Stimulated activated naive CD4-positive, alpha-beta T cell treated with Interleukin-2 at 50 U/mL for 16 hours (primary cell): ENCODE data around the gene SPEM2.

Source experiments
- DNase-seq: peaks from one replicate; lab custom pipeline; 2025; lab: John Stamatoyannopoulos, UW

Gene SPEM2

GRCh38 chr17:7403977-7404736 is 21.3 kb upstream of the SPEM2 start, which contains the start of gene TMEM256:
TMEM256 (minus strand) TSS chr17:7404097; CDS start chr17:7404084, 13 bp downstream.
- peak; percentile 98 for DNase-seq

GRCh38 chr17:7404737-7405349 is 20.6 kb upstream of the SPEM2 start:
- DNase-seq: peak; percentile 69

GRCh38 chr17:7405350-7406234 is 19.8 kb upstream of the SPEM2 start:
- no peak for DNase-seq

- no peak for DNase-seq
Observed at GRCh38 chr17:7406235-7406825, 19.1 kb upstream of the SPEM2 start.

- no peak for DNase-seq
Observed at GRCh38 chr17:7407082-7407481, 18.3 kb upstream of the SPEM2 start.

GRCh38 chr17:7407485-7408251 is 17.7 kb upstream of the SPEM2 start, which contains the start of gene NLGN2:
NLGN2 (plus strand) TSS chr17:7407845; CDS start chr17:7408256, 411 bp downstream.
- DNase-seq: no peak

GRCh38 chr17:7408252-7408727 is 17.1 kb upstream of the SPEM2 start:
- peak; percentile 22 for DNase-seq

- no peak for DNase-seq
Observed at GRCh38 chr17:7408863-7409262, 16.6 kb upstream of the SPEM2 start.

GRCh38 chr17:7409716-7410115 is 15.7 kb upstream of the SPEM2 start:
- no peak for DNase-seq

GRCh38 chr17:7410634-7411426 is 14.6 kb upstream of the SPEM2 start:
- no peak for DNase-seq

GRCh38 chr17:7411427-7411750 is 14.0 kb upstream of the SPEM2 start:
- DNase-seq: no peak

- no peak for DNase-seq
Observed at GRCh38 chr17:7413346-7413985, 11.9 kb upstream of the SPEM2 start.

GRCh38 chr17:7414837-7415236 is 10.6 kb upstream of the SPEM2 start:
- no peak for DNase-seq

GRCh38 chr17:7415784-7416183 is 9.6 kb upstream of the SPEM2 start:
- no peak for DNase-seq

- no peak for DNase-seq
Observed at GRCh38 chr17:7416323-7416722, 9.1 kb upstream of the SPEM2 start.

GRCh38 chr17:7417056-7417655 is 8.3 kb upstream of the SPEM2 start:
- no peak for DNase-seq

GRCh38 chr17:7418472-7419152 is 6.8 kb upstream of the SPEM2 start:
- no peak for DNase-seq

- no peak for DNase-seq
Observed at GRCh38 chr17:7419819-7420610, 5.4 kb upstream of the SPEM2 start, which contains the start of gene SPEM1. SPEM1 (plus strand) TSS chr17:7420324; CDS start chr17:7420385, 61 bp downstream.
